AG04450 (cell line): ENCODE results near the gene SLC8B1. TPM values are rescaled to one million over a fixed set of nuclear protein-coding genes. Genes with fewer than 3 reads are reported as not detected.

Experiments used
- CTCF ChIA-PET: fragments of 300-600, 350-600 bp; formaldehyde crosslinking; extraction: SDS; loops from one replicate; lab custom pipeline; 2022; ENCODE audit warnings: antibody characterized with exemption, inconsistent platforms; lab: Charles Lee
- POLR2A ChIA-PET: fragments of 350-600 bp; formaldehyde crosslinking; extraction: SDS; loops from one replicate; lab custom pipeline; 2021; ENCODE audit warnings: antibody characterized with exemption, inconsistent platforms; lab: Yijun Ruan, JAX
- DNase-seq: peaks from one replicate; pipeline ENCODE4 v3.0.0-alpha.2; 2011; ENCODE audit warnings: low read depth, low spot score
- H3K27ac ChIP-seq: one replicate; pipeline ENCODE4 v1.5.1; 2012; ENCODE audit warnings: low read depth, low read length, control low read depth
- H3K27me3 ChIP-seq: one replicate; pipeline ENCODE4 v1.6.0; 2012; ENCODE audit warnings: low read length; ENCODE audit not compliant: control insufficient read depth, insufficient read depth
- H3K4me3 ChIP-seq: 2 replicates; pipeline ENCODE4 v1.5.1; 2011; ENCODE audit warnings: mild to moderate bottlenecking, low read depth, low read length, control low read depth
- H3K9me3 ChIP-seq: 2 replicates; pipeline ENCODE4 v1.5.1; 2012; ENCODE audit warnings: low read length; ENCODE audit not compliant: control insufficient read depth, insufficient read depth
- CTCF ChIP-seq: IDR thresholded peaks from 2 replicates; pipeline ENCODE4 v1.5.1; 2011; ENCODE audit warnings: low read depth, low read length, control low read depth, inconsistent platforms
- polyA plus RNA-seq: library from polyadenylated mRNA; depleted of rRNA; stranded (reverse); fragments of >200 nt; gene quantifications from 2 replicates; pipeline ENCODE4 v1.2.3, GENCODE V29; 2011

SLC8B1 gene
- polyA plus RNA-seq, 1 experiment = 12.1 TPM

- H3K4me3 ChIP-seq = no peak overlapping the region
- DNase-seq = no peak
- H3K9me3 ChIP-seq = no peaks in the 10 kb centered on the region
- H3K27me3 ChIP-seq = no peaks in the 10 kb centered on the region
- peak overlapping the region; percentile 81 for H3K27ac ChIP-seq
- CTCF ChIA-PET = interaction anchor here (0.7 to 1.5 kb wide), 2 partner anchors 102 to 127 kb away, joined by 3 to 5 read pairs; no protein-coding TSS in a partner anchor
- no peak for TF ChIP-seq CTCF
- POLR2A ChIA-PET = interaction anchor here (1.2 kb wide), 2 partner anchors 27 to 77 kb away, joined by 3 read pairs; partner anchors contain the start of gene TPCN1
These were observed 35.9 kb downstream of the SLC8B1 start for GRCh38 chr12:113298861-113299545.

GRCh38 chr12:113298472-113298817, 36.5 kb downstream of the SLC8B1 start:
- Histone ChIP-seq H3K9me3 (no peaks in the 10 kb centered on the region), H3K27ac (no peak overlapping the region), H3K4me3 (no peak overlapping the region), H3K27me3 (no peaks in the 10 kb centered on the region)
- CTCF ChIA-PET = no interaction called here
- POLR2A ChIA-PET = interaction anchor here (1.2 kb wide), 1 partner anchor 77 kb away, joined by 3 read pairs; the partner anchor contains the start of gene TPCN1
- no peak for DNase-seq
- no peak for TF ChIP-seq CTCF

GRCh38 chr12:113297621-113298471, 37.1 kb downstream of the SLC8B1 start:
- no peaks in the 10 kb centered on the region for H3K9me3 ChIP-seq
- DNase-seq = no peak
- H3K4me3 ChIP-seq = no peak overlapping the region
- ChIA-PET POLR2A (no interaction called here), CTCF (interaction anchor here (0.9 kb wide), 1 partner anchor 15 kb away, joined by 5 read pairs; no protein-coding TSS in a partner anchor)
- H3K27me3 ChIP-seq = no peaks in the 10 kb centered on the region
- H3K27ac ChIP-seq = no peak overlapping the region
- no peak for TF ChIP-seq CTCF

GRCh38 chr12:113297214-113297587, 37.7 kb downstream of the SLC8B1 start:
- DNase-seq = no peak
- no peak overlapping the region for H3K4me3 ChIP-seq
- H3K27me3 ChIP-seq = no peaks in the 10 kb centered on the region
- H3K27ac ChIP-seq = no peak overlapping the region
- ChIA-PET POLR2A (no interaction called here), CTCF (interaction anchor here (0.9 kb wide), 1 partner anchor 15 kb away, joined by 5 read pairs; no protein-coding TSS in a partner anchor)
- TF ChIP-seq CTCF = no peak
- H3K9me3 ChIP-seq = no peaks in the 10 kb centered on the region
